GM12891 (cell line): ENCODE results near the gene AXDND1.

Experiments
- PAX5 ChIP-seq: IDR thresholded peaks from 2 replicates; pipeline ENCODE4 v1.6.1; 2011; ENCODE audit warnings: low read length, moderate library complexity, mild to moderate bottlenecking; ENCODE audit not compliant: insufficient read depth, severe bottlenecking
- POLR2A ChIP-seq: IDR thresholded peaks from 2 replicates; pipeline ENCODE4 v1.6.1; 2011; ENCODE audit warnings: low read depth, low read length, control low read depth
- POLR2AphosphoS5 ChIP-seq: IDR thresholded peaks from 2 replicates; pipeline ENCODE4 v1.6.1; 2011; ENCODE audit warnings: low read depth, low read length, control low read depth
- POU2F2 ChIP-seq: IDR thresholded peaks from 2 replicates; pipeline ENCODE4 v1.6.1; 2011; ENCODE audit warnings: low read depth, mild to moderate bottlenecking, control low read depth, low read length, moderate library complexity
- SPI1 ChIP-seq: IDR thresholded peaks from 2 replicates; pipeline ENCODE4 v1.6.1; 2011; ENCODE audit warnings: low read depth, low read length, control low read depth
- TAF1 ChIP-seq: IDR thresholded peaks from 2 replicates; pipeline ENCODE4 v1.6.1; 2011; ENCODE audit warnings: low read depth, low read length, control low read depth

DNA sequence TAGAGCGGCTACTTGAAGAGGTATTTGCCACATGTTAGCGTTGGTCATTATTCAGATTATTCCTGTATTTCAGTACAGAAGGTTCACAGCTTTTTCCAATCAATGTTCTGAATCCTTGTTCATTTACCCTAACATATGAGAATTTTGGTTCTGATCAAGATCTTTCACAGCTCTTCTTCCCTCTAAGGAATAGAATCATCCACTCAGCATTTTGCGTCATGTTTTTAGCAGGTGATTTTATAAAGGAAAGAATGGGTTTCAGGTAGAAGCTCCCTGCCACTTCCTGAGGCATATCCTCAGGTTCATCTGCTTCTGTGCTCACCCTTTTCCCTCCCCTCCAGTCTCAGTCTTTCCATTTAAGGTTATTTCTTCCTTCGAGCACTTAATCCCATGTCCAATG lies 143.6 kb downstream of the AXDND1 start:
- TF ChIP-seq POLR2A (no peak), TAF1 (no peak), SPI1 (no peak), POLR2AphosphoS5 (no peak), PAX5 (no peak), POU2F2 (no peak)
